ENCODE results near the gene CCDC6. TPM values are rescaled to one million over a fixed set of nuclear protein-coding genes. Genes with fewer than 3 reads are reported as not detected.

Gene CCDC6
- total RNA-seq, 4 donors from 2014 or later, result 20.1 to 30.6 (median 24.1) TPM

DNA sequence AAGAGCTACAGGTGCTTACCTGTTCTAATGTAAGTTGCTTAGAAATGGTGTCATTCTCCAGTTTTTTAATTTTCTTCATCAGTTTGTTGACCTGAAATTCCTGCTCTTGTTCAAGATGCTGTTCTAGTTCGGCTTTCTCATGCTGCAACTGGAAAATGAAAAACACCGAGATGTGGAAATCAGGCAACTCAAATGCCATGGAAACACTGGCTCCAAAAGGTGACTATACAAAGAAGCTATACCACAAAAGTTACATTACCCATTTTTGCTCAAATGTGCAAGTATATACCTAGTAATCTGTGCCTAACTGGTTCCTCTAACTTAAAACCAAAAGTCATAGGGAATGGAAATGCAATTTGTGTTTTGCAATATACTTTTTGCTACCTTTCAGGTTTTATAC, 73.8 kb downstream of the CCDC6 start:
- H3K4me1 ChIP-seq, result peaks cover 0 to 3% (median 0%) of the 10 kb centered on the region in 4 donors
- DNase-seq (ENCODE audit: low spot score in 2 of 2), result no peak
- no peaks in the 10 kb centered on the region for H3K27me3 ChIP-seq
- peaks cover 0 to 10% (median 0%) of the 10 kb centered on the region in 3 donors for H3K36me3 ChIP-seq
- TF ChIP-seq, protein P1, sequence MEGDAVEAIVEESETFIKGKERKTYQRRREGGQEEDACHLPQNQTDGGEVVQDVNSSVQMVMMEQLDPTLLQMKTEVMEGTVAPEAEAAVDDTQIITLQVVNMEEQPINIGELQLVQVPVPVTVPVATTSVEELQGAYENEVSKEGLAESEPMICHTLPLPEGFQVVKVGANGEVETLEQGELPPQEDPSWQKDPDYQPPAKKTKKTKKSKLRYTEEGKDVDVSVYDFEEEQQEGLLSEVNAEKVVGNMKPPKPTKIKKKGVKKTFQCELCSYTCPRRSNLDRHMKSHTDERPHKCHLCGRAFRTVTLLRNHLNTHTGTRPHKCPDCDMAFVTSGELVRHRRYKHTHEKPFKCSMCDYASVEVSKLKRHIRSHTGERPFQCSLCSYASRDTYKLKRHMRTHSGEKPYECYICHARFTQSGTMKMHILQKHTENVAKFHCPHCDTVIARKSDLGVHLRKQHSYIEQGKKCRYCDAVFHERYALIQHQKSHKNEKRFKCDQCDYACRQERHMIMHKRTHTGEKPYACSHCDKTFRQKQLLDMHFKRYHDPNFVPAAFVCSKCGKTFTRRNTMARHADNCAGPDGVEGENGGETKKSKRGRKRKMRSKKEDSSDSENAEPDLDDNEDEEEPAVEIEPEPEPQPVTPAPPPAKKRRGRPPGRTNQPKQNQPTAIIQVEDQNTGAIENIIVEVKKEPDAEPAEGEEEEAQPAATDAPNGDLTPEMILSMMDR (IDR thresholded peaks at IDR 0.05), result no peak
- TF ChIP-seq EP300 (IDR thresholded peaks at IDR 0.05) (no peak), POLR2A (IDR thresholded peaks at IDR 0.05) (no peak)
- H3K27ac ChIP-seq, result no peak overlapping the region
- no peaks in the 10 kb centered on the region for H3K9me3 ChIP-seq
- WGBS, 2 donors, result 88 to 94% methylated on average over 2 of the region's 2 CpGs
- no peak overlapping the region for H3K4me3 ChIP-seq

DNA sequence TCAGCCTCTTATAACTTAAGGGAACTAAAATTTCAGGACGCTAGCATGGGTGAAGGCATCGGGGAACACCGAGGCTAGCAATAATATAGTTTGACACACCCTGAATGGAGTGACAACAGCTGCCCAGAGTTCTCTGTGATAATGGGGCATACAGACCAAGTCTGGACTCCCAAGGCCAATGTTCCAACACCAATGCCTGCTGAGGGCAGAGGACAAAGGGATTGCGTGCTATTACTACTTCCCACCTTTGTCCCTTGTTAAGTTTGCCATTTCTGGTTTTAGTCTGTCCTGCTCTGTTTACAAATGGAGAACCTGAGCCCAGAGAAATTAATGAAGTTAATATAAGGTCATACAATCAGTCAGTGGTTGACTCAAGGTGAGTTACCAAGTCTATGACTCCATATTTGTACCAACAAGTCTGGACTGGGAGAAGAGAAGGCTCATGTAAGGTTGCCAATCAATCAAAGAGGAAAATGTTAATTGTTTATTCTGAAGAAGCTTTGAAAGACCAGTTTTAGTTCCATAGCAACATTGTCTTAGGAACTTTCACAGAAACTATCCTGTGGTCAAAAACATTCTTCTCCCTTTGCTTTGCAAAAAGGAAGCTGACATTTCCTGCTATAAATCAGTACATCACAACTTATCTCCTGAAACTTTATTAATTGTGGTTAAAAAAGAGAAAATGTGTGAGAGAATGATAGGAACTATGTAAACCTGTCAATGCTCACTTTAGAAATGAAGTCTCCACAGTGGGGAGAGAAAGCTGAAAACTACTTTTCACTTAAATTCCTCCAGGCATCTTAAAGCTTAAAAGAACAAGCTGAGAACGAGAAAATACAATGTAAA, 74.5 kb downstream of the CCDC6 start:
- Histone ChIP-seq H3K27me3 (no peaks in the 10 kb centered on the region), H3K27ac (no peak overlapping the region), H3K36me3 (peaks cover 0 to 10% (median 0%) of the 10 kb centered on the region in 3 donors), H3K4me3 (no peak overlapping the region), H3K4me1 (peaks cover 0 to 3% (median 0%) of the 10 kb centered on the region in 4 donors), H3K9me3 (no peaks in the 10 kb centered on the region)
- TF ChIP-seq POLR2A (IDR thresholded peaks at IDR 0.05) (no peak), EP300 (IDR thresholded peaks at IDR 0.05) (no peak)
- TF ChIP-seq, protein P1 (IDR thresholded peaks at IDR 0.05), result no peak
- no peak for DNase-seq (ENCODE audit: low spot score in 2 of 2)
- 90 to 91% methylated on average over 5 of the region's 5 CpGs for WGBS, 2 donors

DNA sequence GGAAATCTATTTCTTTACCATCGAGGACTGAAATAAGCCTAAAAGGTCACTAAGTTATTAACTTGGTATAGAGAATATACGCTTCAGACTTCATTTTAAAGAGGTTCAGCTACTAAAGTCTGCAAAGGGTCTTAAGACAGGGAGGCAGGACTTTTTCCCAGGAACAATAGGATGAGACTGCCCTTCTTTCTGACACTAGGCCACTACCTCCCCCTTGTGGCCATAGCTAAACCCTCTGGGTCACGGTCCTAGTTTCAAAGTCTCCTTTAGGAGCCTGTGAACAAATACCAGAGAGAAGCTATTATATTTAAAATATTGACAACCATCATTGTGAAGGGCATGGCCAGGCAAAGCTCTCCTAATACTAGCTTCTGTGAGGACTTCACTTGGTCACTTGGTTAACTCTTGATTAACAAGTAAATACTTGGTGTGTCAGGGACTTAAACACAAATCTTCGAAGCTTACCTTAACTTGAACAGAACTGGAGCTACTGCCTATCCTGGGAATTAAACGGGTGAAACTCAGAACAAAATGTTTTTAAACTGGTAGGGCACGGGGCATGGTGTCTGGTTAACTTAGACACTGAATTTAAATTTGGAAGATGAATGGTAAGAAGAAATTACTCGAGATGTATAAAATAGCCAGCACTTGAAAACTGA, 75.6 kb downstream of the CCDC6 start:
- no peaks in the 10 kb centered on the region for H3K9me3 ChIP-seq
- no peak overlapping the region for H3K4me3 ChIP-seq
- WGBS, 2 donors, result 74 to 77% methylated on average over 7 of the region's 7 CpGs
- no peak overlapping the region for H3K27ac ChIP-seq
- H3K27me3 ChIP-seq, result no peaks in the 10 kb centered on the region
- DNase-seq (ENCODE audit: low spot score in 2 of 2), result peak in 1 of 2 donors; percentile 38
- peaks cover 0 to 8% (median 0%) of the 10 kb centered on the region in 4 donors for H3K4me1 ChIP-seq
- H3K36me3 ChIP-seq, result peaks cover 0 to 10% (median 0%) of the 10 kb centered on the region in 3 donors
- TF ChIP-seq, protein P1 (IDR thresholded peaks at IDR 0.05), result peak; percentile 44 to 72 (median 59)
- TF ChIP-seq POLR2A (IDR thresholded peaks at IDR 0.05), result no peak
- no peak for TF ChIP-seq EP300 (IDR thresholded peaks at IDR 0.05)

DNA sequence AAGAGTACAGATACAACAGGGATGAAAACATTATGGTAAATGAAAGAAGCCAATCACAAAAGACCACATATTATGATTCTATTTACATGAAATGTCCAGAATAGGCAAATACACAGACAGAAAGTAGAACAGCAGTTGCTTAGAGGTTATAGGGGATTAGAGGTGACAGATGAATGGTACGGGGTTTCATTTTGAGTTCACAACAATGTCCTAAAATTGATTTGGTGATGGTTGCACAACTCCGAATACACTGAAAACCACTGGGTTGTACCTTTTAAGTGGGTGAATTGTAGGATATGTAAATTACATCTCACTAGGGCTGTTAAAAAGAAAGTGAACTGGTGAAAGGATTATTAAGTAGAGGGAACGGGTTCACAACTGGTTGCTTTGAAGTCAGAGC, 76.8 kb downstream of the CCDC6 start:
- TF ChIP-seq EP300 (IDR thresholded peaks at IDR 0.05), result no peak
- TF ChIP-seq, protein P1 (IDR thresholded peaks at IDR 0.05), result no peak
- no peak for TF ChIP-seq POLR2A (IDR thresholded peaks at IDR 0.05)
- Histone ChIP-seq H3K4me3 (no peak overlapping the region), H3K27me3 (no peaks in the 10 kb centered on the region), H3K4me1 (peaks cover 0 to 8% (median 0%) of the 10 kb centered on the region in 4 donors), H3K36me3 (peaks cover 0 to 10% (median 0%) of the 10 kb centered on the region in 3 donors), H3K27ac (no peak overlapping the region), H3K9me3 (no peaks in the 10 kb centered on the region)
- WGBS, 2 donors, result 97% methylated on average over 3 of the region's 3 CpGs
- no peak for DNase-seq (ENCODE audit: low spot score in 2 of 2)

DNA sequence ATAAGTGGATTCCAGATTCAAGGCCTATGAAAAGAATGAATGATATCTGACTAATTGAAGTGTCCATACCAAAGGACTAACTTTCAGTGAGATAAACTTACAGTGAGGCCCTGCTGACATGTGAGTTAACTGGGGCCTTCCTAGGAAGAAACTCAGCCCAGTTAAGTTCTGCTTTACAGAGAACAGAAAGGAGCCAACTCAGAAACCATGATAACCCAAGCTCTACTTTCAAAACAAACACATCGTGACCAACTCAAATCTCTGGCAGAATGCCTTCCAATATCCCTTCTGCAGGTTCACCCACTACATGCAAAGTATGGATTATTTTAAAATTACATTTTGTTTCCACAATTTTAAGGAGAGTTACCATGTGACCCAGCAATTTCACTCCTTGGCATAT, 77.3 kb downstream of the CCDC6 start:
- WGBS, 2 donors, result 54 to 88% methylated on average over 1 of the region's 1 CpG
- Histone ChIP-seq H3K27ac (no peak overlapping the region), H3K36me3 (peaks cover 0 to 10% (median 0%) of the 10 kb centered on the region in 3 donors), H3K4me3 (no peak overlapping the region), H3K4me1 (peaks cover 0 to 8% (median 0%) of the 10 kb centered on the region in 4 donors), H3K9me3 (no peaks in the 10 kb centered on the region), H3K27me3 (no peaks in the 10 kb centered on the region)
- TF ChIP-seq, protein P1 (IDR thresholded peaks at IDR 0.05), result no peak
- no peak for TF ChIP-seq EP300 (IDR thresholded peaks at IDR 0.05)
- TF ChIP-seq POLR2A (IDR thresholded peaks at IDR 0.05), result no peak
- no peak for DNase-seq (ENCODE audit: low spot score in 2 of 2)
